GM10248 (cell line): ENCODE results near the gene PTPN6.

Source experiments
- CTCF ChIA-PET: fragments of 300-600 bp; sonication (Branson Sonifier 250); formaldehyde crosslinking; extraction: SDS; loops from one replicate; lab custom pipeline; 2021; ENCODE audit warnings: antibody characterized with exemption; lab: Yijun Ruan, JAX
- POLR2A ChIA-PET: fragments of 350-650 bp; sonication (Branson Sonifier 250); formaldehyde crosslinking; extraction: SDS; loops from one replicate; lab custom pipeline; 2020; ENCODE audit warnings: antibody characterized with exemption; lab: Yijun Ruan, JAX
- DNase-seq: peaks from one replicate; pipeline ENCODE4 v3.0.0; 2012; ENCODE audit errors: extremely low spot score
- TF ChIP-seq, protein P1 (sequence below): IDR thresholded peaks from 2 replicates; pipeline ENCODE4 v1.5.1; 2012; ENCODE audit warnings: mild to moderate bottlenecking, low read depth; ENCODE audit errors: extremely low read depth, missing control alignments, control extremely low read depth

Gene PTPN6

GRCh38 chr12:6943722-6944380 is 7.3 kb upstream of the PTPN6 start, which contains the start of the genes C12orf57 and RNU7-1:
C12orf57 (plus strand) TSS chr12:6944022; CDS start chr12:6944122, 100 bp downstream.
RNU7-1 (plus strand) TSS chr12:6943816.
- ChIA-PET POLR2A (interaction anchor here (0.8 to 6.1 kb wide), 15 partner anchors 9 to 410 kb away, joined by 3 to 147 read pairs (median 4); partner anchors contain the start of genes ENO2, GAPDH, LPCAT3 and SPSB2), CTCF (interaction anchor here (1.0 to 22.9 kb wide), 14 partner anchors 7 to 169 kb away, joined by 3 to 530 read pairs (median 8); partner anchors contain the start of genes C1RL, LPCAT3 and SPSB2)
- DNase-seq: peak; percentile 68
- TF ChIP-seq, protein P1, sequence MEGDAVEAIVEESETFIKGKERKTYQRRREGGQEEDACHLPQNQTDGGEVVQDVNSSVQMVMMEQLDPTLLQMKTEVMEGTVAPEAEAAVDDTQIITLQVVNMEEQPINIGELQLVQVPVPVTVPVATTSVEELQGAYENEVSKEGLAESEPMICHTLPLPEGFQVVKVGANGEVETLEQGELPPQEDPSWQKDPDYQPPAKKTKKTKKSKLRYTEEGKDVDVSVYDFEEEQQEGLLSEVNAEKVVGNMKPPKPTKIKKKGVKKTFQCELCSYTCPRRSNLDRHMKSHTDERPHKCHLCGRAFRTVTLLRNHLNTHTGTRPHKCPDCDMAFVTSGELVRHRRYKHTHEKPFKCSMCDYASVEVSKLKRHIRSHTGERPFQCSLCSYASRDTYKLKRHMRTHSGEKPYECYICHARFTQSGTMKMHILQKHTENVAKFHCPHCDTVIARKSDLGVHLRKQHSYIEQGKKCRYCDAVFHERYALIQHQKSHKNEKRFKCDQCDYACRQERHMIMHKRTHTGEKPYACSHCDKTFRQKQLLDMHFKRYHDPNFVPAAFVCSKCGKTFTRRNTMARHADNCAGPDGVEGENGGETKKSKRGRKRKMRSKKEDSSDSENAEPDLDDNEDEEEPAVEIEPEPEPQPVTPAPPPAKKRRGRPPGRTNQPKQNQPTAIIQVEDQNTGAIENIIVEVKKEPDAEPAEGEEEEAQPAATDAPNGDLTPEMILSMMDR: no peak

DNA sequence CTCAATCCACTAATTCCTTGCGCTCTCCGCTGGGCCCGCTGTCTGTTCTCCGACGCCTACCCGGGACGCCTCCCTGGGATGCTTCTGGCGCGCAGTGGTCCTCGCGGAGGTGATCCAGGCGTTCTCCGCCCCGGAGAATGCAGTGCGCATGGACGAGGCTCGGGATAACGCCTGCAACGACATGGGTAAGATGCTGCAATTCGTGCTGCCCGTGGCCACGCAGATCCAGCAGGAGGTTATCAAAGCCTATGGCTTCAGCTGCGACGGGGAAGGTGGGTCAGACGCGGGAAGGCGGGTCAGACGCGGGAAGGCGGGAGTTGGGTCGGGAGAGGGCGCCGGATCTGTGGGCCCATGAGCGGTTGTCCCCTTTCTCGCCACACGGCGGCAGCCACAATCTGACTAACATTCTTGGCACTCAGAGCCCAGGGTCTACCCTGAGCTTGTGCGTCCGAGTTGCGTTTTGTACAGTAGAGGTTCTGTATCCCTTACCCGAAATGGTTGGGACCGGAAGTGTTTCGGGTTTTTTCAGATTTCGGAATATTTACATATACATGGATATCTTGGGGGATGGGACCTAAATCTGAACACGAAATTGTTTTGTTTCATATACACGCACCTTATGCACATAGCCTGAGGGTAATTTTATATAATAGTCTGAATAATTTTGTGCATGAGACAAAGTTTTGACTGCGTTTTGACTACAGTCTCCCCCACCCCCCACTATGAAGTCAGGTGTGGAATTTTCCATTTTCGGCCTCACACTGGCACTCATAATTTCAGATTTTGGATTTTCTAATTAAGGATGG is 6.6 kb upstream of the PTPN6 start:
- POLR2A ChIA-PET: interaction anchor here (0.9 to 6.1 kb wide), 14 partner anchors 15 to 410 kb away, joined by 3 to 147 read pairs (median 4); partner anchors contain the start of genes ENO2, GAPDH, LPCAT3 and SPSB2
- CTCF ChIA-PET: interaction anchor here (0.8 to 22.9 kb wide), 19 partner anchors 8 to 169 kb away, joined by 3 to 530 read pairs (median 6); partner anchors contain the start of genes C1RL, LPCAT3 and SPSB2
- peak; percentile 79 for DNase-seq
- TF ChIP-seq, protein P1: peak; percentile 94

DNA sequence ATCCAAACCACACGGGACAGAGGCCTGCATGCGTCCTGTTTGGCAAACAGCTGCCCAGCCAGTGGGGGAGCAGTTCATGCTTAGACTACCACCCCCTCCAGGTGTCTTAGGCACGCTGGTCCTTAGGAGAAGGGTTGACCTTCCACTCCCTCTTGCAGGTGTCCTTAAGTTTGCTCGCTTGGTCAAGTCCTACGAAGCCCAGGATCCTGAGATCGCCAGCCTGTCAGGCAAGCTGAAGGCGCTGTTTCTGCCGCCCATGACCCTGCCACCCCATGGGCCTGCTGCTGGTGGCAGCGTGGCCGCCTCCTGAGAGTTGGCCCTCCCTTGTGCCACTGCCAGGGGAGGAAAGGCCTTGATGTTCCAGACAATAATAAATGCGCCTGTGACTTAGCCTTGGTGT is 5.5 kb upstream of the PTPN6 start:
- TF ChIP-seq, protein P1: no peak
- ChIA-PET CTCF (interaction anchor here (0.9 to 22.9 kb wide), 17 partner anchors 9 to 168 kb away, joined by 3 to 530 read pairs (median 6); partner anchors contain the start of genes C1RL, LPCAT3 and SPSB2), POLR2A (interaction anchor here (1.2 to 6.1 kb wide), 4 partner anchors 8 to 93 kb away, joined by 4 to 147 read pairs (median 8); partner anchors contain the start of gene USP5)
- no peak for DNase-seq

DNA sequence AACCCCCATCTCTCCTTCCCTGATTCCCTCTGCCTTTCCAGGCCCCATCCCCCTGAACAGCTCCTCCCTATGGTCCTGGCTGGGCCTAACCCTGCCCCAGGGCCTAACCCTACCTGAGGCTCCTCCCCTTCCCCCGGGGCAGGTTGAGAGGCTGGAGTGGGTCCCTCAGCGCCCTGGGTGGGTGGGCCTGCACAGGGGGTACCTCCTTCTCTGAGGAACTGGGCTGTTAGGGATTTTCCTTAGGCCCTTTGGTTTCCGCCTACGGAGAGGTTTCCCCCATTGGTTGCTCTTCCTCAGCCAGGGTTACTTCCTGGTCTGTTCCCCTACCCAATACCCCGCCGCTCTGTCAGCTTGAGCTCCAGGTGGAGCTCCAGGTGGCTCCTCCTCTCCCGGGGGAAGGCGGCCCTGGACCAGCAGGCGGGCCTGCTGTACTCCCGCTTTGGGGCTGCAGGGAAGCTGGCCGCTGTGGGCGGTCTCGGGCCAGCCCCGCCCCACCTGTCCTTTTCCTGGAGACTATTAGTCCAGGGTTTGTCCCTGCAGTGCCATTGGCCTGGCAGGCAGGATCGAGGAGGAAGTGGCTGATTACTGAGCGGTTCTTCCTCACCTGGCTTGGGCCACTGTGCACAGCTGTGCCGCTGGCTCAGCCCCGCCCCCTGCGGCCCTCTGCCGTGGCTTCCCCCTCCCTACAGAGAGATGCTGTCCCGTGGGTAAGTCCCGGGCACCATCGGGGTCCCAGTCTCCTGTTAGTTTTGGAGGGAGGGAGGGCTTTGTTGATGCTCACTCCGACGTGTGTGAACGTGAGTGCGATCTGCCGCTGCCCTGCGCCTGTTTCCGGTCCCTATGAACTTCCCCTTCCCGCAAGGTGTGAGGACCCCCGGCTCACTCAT is 4.9 kb upstream of the PTPN6 start:
- peak; percentile 74 for DNase-seq
- CTCF ChIA-PET: interaction anchor here (0.9 to 22.9 kb wide), 12 partner anchors 9 to 167 kb away, joined by 3 to 530 read pairs (median 8); partner anchors contain the start of genes LPCAT3 and SPSB2
- POLR2A ChIA-PET: interaction anchor here (1.2 to 6.1 kb wide), 4 partner anchors 9 to 93 kb away, joined by 4 to 147 read pairs (median 8); partner anchors contain the start of gene USP5
- TF ChIP-seq, protein P1: no peak

DNA sequence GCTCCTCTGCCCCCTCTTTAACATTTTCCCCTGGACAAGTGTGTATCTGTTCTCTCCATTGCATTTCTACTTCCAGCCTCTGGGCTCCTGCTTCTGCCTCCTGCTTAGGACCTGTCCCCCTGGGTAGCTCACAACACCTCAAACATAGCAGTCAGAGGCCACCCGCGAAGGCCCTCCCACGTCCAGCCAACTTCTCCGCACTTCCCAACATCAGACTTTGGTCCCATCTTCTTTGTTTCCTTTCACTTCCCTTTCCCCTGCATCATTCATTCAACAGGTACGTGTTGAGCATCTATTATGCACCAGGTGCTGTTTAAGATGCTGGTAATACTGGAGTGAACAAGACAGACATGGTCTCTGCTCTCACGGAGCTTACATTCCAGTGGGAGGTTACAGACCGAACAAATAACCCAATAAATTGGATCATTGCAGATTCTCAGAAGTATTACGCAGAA is 4.2 kb upstream of the PTPN6 start:
- DNase-seq: no peak
- TF ChIP-seq, protein P1: no peak
- ChIA-PET POLR2A (interaction anchor here (1.1 to 6.1 kb wide), 3 partner anchors 9 to 96 kb away, joined by 3 to 147 read pairs (median 4); partner anchors contain the start of genes CDCA3 and USP5), CTCF (interaction anchor here (0.9 to 22.9 kb wide), 12 partner anchors 10 to 166 kb away, joined by 3 to 530 read pairs (median 10); partner anchors contain the start of genes LPCAT3 and SPSB2)
